Measurements from ENCODE around the gene BRMS1.

DNA sequence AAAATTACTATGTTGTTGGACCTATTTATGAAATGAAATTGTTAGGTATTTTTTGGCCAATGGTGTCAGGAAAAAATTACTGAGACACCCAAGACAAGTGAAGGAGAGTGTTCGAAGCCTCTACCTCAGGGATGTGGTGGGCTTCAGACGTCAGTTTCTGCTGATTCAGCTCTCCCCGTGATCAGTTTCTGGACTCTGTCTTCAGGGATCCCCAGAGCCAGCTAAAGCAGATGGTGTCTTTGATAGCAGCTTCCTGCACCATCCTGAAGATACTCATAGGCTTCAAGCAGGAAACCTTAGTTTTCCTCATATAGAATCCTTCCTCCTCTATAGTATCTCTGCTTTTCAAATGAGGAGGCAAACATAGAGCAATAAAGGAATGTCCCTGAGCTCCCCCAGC, 35.4 kb downstream of the BRMS1 start:
- TF ChIP-seq, protein P1, sequence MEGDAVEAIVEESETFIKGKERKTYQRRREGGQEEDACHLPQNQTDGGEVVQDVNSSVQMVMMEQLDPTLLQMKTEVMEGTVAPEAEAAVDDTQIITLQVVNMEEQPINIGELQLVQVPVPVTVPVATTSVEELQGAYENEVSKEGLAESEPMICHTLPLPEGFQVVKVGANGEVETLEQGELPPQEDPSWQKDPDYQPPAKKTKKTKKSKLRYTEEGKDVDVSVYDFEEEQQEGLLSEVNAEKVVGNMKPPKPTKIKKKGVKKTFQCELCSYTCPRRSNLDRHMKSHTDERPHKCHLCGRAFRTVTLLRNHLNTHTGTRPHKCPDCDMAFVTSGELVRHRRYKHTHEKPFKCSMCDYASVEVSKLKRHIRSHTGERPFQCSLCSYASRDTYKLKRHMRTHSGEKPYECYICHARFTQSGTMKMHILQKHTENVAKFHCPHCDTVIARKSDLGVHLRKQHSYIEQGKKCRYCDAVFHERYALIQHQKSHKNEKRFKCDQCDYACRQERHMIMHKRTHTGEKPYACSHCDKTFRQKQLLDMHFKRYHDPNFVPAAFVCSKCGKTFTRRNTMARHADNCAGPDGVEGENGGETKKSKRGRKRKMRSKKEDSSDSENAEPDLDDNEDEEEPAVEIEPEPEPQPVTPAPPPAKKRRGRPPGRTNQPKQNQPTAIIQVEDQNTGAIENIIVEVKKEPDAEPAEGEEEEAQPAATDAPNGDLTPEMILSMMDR (IDR thresholded peaks at IDR 0.05), result no peak
- TF ChIP-seq ZFX (IDR thresholded peaks at IDR 0.05; ENCODE audit: borderline replicate concordance), result no peak
